Transverse colon (tissue), 4 donors: ENCODE data around the gene LRRFIP2.

ENCODE experiments used
- EP300 ChIP-seq: sonication (generic); formaldehyde crosslinking; IDR thresholded peaks from one replicate; pipeline ENCODE4 v1.6.1; 2017; ENCODE audit warnings: antibody characterized with exemption, low read depth
- POLR2A ChIP-seq: fragments of 450-650 bp; IDR thresholded peaks from one replicate; pipeline ENCODE4 v1.6.1; 2016; ENCODE audit warnings: antibody characterized with exemption, mild to moderate bottlenecking, moderate library complexity
- POLR2AphosphoS5 ChIP-seq, 3 donors: sonication (generic); formaldehyde crosslinking; IDR thresholded peaks; one replicate each; pipeline ENCODE4 v1.6.1; 2016; ENCODE audit warnings: antibody characterized with exemption in 3 of 3
- TF ChIP-seq, protein P1 (sequence below), 5 experiments: fragments of 200-600 bp in 3 of 5; fragments of 450-650 bp in 2 of 5; sonication (generic) in 3 of 5; IDR thresholded peaks; 1 replicate in 2 of 5; 2 replicates in 3 of 5; pipeline ENCODE4 v1.5.1; 2016 to 2017; ENCODE audit warnings: antibody characterized with exemption in 5 of 5, inconsistent platforms in 3 of 5, mild to moderate bottlenecking in 2 of 5, moderate library complexity in 1 of 5

DNA sequence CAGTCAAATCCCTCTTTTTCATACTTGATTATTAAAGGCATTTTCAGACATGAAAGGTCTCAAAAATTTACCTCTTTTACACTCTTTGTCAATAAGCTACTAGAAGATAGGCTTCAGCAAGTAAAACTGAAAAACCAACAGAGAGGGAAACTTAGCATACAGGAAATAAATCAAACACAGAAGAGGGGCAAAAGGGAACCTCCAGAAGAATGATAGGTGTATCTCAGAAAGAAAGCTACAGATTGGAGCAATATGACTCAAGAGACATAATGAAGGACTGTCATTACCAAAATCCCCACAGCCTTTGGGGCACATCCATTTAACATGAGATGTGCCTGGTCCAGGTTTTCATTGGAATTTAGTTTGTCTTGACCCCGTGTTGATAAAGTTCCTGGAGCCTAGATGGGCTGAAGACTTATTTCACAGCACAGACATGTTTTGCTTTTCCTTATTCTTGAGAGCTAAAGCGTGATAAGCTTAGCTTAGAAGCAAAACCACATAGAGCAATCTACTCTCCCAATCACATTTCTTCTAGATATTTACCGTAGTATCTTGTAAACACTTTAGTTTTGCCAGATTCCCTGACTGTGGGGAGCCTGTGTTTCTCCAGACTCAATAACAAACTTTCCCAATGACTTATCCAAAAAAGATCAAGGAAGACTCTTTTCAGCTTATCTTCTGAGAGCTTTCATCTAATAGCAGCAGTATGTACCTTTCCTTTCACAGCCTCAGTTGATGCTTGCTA lies 11.7 kb downstream of the LRRFIP2 start:
- TF ChIP-seq EP300 (no peak), POLR2A (no peak), POLR2AphosphoS5 (IDR thresholded peaks at IDR 0.05) (no peak)
- TF ChIP-seq, protein P1, sequence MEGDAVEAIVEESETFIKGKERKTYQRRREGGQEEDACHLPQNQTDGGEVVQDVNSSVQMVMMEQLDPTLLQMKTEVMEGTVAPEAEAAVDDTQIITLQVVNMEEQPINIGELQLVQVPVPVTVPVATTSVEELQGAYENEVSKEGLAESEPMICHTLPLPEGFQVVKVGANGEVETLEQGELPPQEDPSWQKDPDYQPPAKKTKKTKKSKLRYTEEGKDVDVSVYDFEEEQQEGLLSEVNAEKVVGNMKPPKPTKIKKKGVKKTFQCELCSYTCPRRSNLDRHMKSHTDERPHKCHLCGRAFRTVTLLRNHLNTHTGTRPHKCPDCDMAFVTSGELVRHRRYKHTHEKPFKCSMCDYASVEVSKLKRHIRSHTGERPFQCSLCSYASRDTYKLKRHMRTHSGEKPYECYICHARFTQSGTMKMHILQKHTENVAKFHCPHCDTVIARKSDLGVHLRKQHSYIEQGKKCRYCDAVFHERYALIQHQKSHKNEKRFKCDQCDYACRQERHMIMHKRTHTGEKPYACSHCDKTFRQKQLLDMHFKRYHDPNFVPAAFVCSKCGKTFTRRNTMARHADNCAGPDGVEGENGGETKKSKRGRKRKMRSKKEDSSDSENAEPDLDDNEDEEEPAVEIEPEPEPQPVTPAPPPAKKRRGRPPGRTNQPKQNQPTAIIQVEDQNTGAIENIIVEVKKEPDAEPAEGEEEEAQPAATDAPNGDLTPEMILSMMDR (IDR thresholded peaks at IDR 0.05) = no peak
